ENCODE results near the gene SLC5A6. TPM values are rescaled to one million over a fixed set of nuclear protein-coding genes. Genes with fewer than 3 reads are reported as not detected.

The SLC5A6 gene
- total RNA-seq, 1 experiment from 2014 or later, result 111 TPM

GRCh38 chr2:27211943-27212625, at the start of gene SLC5A6, which contains the start of gene ATRAID (continued):
- no peak for TF ChIP-seq GRHL2 (CRISPR knock-in tag; IDR thresholded peaks at IDR 0.05; ENCODE audit: insufficient replicate concordance, severe bottlenecking)
- no peak for TF ChIP-seq AR (CRISPR knock-in tag; IDR thresholded peaks at IDR 0.05)
- TF ChIP-seq ZNF512 (CRISPR knock-in tag; IDR thresholded peaks at IDR 0.05; ENCODE audit: borderline replicate concordance), result no peak
- 0 out of 2 replicates have a peak, but pooled peaks have one; percentile 24 for TF ChIP-seq IRF1 (CRISPR knock-in tag; IDR thresholded peaks at IDR 0.05)
- 0 out of 2 replicates have a peak, but pooled peaks have one; percentile 67 for TF ChIP-seq CREM (CRISPR knock-in tag; IDR thresholded peaks at IDR 0.05)
- TF ChIP-seq JAZF1 (CRISPR knock-in tag; IDR thresholded peaks at IDR 0.05), result no peak
- TF ChIP-seq TEAD4 (CRISPR knock-in tag; IDR thresholded peaks at IDR 0.05), result no peak
- no peak for TF ChIP-seq FOXK1 (CRISPR knock-in tag; IDR thresholded peaks at IDR 0.05)
- TF ChIP-seq CDX4 (CRISPR knock-in tag; IDR thresholded peaks at IDR 0.05; ENCODE audit: borderline replicate concordance), result no peak
- TF ChIP-seq TCF7 (CRISPR knock-in tag; IDR thresholded peaks at IDR 0.05; ENCODE audit: low read depth), result no peak
- TF ChIP-seq PREB (CRISPR knock-in tag; IDR thresholded peaks at IDR 0.05; ENCODE audit: borderline replicate concordance), result 0 out of 2 replicates have a peak, but pooled peaks have one; percentile 50
- no peak for TF ChIP-seq ZNF263 (CRISPR knock-in tag; IDR thresholded peaks at IDR 0.05; ENCODE audit: low read depth)
- TF ChIP-seq ZNF121 (CRISPR knock-in tag; IDR thresholded peaks at IDR 0.05), result no peak
- TF ChIP-seq ZNF281 (CRISPR knock-in tag; IDR thresholded peaks at IDR 0.05), result 0 out of 2 replicates have a peak, but pooled peaks have one; percentile 22
- peak; percentile 71; the same call in 1 of the 2 replicates for TF ChIP-seq FOXP1 (CRISPR knock-in tag; IDR thresholded peaks at IDR 0.05; ENCODE audit: borderline replicate concordance)
- no peak for TF ChIP-seq CTCF (IDR thresholded peaks at IDR 0.05)
- TF ChIP-seq NR1H2 (CRISPR knock-in tag; IDR thresholded peaks at IDR 0.05), result no peak
- no peak for TF ChIP-seq ZNF423 (CRISPR knock-in tag; IDR thresholded peaks at IDR 0.05)
- TF ChIP-seq MLX (CRISPR knock-in tag; IDR thresholded peaks at IDR 0.05), result no peak
- TF ChIP-seq ZNF232 (CRISPR knock-in tag; IDR thresholded peaks at IDR 0.05), result no peak; the same call in 1 of the 2 replicates
- no peak for TF ChIP-seq EMX1 (CRISPR knock-in tag; IDR thresholded peaks at IDR 0.05)
- TF ChIP-seq MAX (CRISPR knock-in tag; IDR thresholded peaks at IDR 0.05), result peak; percentile 51
- TF ChIP-seq ZNF671 (CRISPR knock-in tag; IDR thresholded peaks at IDR 0.05), result no peak

Measured in WTC11 (cell line).